ENCODE measurements around the gene KCNQ1OT1.

Gene KCNQ1OT1

DNA sequence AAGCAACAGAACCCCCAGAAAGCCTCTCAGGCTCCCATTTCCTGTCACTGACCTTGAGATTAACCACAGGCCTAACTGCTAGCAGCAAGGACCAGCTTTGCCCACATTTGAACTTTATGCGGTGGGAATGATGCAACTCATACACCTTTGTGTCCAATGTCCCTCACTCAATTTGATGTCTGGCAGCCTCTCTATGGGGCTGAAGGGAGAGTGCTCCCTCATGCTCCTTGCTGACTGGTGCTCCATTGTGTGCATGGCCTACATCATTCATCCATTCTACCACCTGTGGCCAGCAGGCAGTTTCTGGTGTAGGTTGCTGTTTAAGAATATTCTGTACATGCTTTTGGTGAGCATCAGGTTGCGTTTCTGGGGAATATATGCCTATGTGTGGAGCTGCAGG, 31.9 kb downstream of the KCNQ1OT1 start:
- no peak for DNase-seq (ENCODE audit: low read depth in 2 of 2)

DNA sequence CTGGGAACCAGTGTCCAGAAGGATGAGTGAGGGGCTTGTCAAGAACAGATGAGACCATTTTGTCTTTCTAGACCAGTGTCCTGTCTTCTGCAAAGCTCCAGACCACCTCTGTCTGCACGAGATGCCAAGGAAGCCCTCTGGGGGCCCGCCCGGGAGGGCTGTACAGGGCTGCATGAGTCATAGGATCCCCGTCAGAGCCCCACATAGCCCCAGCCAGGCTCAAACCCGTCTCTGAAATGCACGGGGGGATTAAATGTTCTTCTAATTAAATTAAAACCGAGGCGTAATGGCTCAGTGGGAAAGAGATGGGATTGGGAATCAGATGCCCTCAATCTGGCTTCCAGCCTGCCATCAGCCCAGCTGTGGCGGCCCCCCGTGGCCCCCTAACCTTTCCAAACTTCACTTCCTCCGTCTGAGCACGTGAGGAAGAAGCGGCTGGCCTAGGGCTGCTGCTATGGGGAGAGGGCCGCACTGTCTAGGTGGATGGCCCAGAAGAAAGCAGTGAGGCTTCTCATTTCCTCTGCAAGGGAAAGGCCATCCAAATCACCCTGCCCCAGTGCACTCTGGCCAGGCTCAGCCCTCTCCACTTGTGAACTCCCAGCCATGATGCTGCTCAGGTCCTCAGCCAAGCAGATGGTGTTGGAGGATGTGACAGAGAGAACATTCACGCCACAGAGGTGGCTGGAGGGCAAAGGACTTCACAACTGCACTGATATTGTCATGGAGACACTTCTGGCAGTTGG, 32.8 kb downstream of the KCNQ1OT1 start:
- DNase-seq (ENCODE audit: low read depth in 2 of 2): no peak

DNA sequence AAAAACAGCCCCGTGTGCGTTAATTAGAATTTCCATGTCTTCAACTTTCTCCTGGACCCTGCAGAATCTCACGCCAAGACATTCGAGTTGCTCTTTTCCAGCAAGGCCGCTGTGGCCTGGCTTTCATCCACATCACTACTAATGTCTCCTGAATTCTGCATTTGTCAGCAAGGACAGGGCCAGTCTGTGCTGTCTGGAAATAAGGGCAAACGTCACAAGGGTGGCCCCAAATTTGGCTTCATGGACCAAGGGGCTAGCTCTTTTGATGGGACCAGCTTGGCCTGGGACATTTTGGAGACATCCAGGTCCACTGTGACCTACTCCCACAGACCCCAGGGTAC, 33.4 kb downstream of the KCNQ1OT1 start:
- DNase-seq (ENCODE audit: low read depth in 2 of 2): no peak

DNA sequence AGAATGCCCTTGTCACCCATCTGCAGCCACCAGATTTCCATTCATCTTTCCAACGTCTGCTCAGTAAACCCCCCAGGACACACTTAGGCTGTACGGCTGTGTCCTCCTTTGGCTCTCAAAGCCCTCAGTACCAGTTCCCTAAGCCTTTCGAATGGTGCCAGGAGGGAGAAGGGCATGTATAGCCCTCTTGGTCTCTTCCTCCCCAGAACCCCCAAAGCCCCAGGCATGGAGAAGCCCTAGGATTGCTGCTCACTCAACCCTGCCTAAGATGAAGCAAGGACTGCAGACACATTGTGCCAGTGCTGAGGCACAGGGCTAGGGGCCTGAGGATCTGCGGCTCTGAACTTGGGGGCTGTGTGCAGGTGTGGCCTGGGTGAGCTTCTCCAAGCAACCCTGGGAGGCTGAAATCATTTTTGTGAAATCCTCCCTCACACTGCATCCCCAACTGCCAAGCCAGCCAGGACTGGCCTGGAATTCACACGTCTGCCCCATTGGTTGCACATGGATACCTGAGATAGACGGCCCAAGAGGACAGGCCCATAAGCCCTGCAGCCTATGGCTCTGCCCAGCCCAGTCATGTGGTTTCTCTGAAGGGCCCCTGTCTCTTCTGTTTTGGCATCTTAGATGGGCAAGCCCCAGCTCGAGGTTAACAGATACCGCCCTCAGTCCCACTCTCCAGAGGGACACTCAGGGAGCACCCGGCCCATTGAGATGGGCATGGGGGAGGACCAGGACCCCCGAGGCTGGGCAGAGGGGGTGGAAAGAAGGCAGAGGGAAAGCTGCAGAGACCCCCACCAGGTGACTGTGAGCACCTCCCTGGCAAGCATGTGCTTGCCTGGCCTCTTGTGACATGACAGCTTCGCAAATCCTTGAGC, 34.0 kb downstream of the KCNQ1OT1 start:
- DNase-seq (ENCODE audit: low read depth in 2 of 2): no peak

DNA sequence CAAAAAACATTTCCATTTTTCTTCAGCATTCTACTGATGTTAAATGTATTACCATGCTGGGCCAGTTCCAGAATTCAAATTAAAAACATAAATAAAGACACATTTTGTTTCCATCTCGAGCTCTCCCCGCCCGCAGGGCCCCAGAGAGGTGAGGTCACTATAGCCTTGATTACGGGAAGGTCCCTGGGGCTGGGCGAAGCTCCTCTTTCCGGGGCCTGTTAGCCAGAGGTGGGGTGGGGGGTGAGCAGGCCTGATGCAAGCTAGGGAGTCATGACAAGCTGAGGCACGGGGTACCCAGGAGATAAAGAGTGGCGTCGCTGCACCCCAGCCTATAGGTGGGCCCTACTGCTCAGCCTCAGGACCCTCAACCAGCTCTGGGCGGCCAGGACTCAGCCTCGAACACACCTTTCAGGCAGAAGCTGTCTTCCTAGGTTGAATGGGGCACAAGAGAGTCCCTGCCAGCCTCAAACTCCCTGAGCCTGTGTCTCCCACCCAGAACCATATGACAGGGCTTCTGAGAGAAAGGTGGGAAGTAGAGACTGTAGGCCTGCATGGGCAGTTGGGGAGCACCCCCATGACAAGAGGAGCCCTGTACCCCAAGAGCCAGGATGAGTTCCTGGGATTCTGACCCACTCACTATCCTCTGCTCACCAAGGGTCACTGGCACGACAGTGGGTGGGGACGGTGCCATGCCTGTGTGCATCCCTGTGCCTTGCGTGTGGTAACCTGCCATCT, 34.8 kb downstream of the KCNQ1OT1 start:
- no peak for DNase-seq (ENCODE audit: low read depth in 2 of 2)

DNA sequence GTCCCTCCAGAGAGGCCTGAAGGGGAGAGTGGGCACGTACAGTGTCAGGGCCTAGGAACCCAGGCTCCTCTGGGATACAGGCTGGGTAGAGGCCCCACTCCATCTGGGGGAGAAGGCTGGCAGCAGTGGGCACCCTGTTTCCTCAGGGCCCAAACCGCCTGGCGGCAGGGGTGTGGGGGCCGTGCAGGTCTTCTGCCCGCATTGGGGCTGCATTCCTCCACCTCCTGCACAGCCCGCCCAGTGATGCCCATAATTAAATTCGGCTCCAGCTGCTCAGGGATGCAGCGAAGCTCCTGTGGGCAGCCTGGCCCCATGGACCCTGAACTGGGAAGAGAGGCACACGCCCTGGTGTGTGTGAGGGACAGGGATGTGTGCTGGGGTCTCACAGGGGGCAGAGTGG, 35.4 kb downstream of the KCNQ1OT1 start:
- no peak for DNase-seq (ENCODE audit: low read depth in 2 of 2)

DNA sequence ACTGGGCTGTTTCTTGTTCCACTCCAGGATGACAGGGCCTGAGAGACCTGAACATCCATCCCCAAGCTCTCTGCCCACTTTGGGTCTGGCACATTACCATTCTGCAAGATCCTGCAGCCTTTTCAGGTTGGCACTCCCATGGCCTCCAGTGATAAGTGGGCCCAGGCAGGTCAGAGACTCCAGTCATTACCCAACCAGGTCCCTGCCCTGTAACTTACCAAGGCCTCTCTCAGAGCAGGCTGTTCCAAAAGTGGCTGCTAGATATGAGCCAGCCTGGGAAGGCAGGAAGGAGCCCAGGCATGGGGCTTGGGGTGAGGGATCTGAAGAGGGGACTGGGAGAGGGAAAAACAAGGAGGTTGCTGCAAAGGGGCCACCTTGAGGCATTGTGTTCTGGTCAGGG, 35.9 kb downstream of the KCNQ1OT1 start:
- DNase-seq (ENCODE audit: low read depth in 2 of 2): no peak

DNA sequence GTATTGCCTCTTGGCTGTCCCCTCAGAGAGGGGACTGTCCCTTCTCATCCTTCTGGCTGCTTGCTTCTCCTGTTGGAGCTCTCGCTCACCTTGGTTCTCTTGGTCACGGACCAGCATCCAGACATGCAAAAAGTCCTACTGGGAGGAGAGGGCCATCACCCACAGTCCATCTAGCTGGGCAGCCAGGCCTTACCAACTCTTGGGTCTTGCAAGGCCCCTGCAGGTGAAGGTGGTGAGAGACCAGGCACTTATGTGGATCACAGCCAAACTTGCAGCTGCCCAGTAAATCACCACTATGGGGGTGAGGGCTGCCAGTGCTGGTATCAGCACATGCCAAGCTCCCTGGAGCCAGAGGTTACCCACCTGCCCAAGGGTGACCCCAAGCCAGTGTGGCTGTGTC, 36.3 kb downstream of the KCNQ1OT1 start:
- no peak for DNase-seq (ENCODE audit: low read depth in 2 of 2)

DNA sequence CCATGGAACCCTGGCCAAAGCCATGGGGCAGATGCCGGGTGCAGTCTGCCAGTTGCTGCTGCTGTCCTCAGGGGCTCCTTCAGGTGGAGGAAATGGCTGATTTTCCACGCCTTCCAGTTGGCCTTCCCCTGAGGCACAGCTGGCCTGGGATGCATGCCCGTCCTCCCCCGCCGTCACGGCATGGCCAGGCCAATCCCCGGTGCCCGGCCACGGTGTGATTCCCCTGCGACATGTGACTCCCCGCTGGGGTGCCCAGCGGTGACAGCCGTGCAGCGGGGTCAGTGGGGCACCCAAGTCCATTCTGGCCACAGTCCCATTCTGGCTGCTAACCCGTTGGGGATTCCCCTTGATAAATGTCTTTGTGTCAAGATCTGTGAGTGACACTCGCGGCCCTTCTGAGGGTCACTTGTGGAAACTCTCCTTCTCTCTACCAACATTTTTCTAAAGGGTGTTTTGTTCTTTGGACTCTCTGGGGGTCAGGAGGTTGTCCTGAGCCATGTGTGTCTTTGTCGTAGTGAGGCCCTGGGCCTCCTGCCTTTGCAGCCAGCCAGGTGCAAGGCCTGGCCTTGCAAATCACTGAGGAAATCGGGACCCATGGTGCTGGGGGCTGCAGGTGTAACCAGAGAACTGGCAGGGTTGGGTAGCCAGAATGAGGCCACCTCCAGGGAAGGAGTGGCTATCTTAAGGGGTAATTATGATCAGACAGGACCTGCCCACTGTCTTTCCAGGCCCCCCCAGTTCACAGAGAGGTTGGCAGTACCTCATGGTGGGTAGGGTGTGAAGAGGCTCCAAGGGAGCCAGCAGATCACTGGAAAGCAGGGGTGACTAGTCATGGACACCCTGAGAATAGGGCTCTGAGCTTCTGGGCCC, 37.1 kb downstream of the KCNQ1OT1 start:
- no peak for DNase-seq (ENCODE audit: low read depth in 2 of 2)

DNA sequence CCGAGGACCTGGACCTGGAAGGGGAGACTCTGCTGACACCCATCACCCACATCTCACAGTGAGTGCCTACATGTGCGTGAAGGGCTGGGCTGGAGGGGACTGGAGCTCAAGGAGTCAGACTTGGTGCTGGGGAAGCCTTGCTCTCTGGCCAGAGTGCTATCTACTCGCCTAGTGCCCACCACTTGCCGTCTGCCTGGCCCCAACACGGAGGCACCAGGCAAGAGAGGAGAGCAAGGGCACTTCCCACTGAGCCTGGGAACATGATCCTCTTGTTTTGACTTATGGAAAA, 37.8 kb downstream of the KCNQ1OT1 start:
- DNase-seq (ENCODE audit: low read depth in 2 of 2): no peak

DNA sequence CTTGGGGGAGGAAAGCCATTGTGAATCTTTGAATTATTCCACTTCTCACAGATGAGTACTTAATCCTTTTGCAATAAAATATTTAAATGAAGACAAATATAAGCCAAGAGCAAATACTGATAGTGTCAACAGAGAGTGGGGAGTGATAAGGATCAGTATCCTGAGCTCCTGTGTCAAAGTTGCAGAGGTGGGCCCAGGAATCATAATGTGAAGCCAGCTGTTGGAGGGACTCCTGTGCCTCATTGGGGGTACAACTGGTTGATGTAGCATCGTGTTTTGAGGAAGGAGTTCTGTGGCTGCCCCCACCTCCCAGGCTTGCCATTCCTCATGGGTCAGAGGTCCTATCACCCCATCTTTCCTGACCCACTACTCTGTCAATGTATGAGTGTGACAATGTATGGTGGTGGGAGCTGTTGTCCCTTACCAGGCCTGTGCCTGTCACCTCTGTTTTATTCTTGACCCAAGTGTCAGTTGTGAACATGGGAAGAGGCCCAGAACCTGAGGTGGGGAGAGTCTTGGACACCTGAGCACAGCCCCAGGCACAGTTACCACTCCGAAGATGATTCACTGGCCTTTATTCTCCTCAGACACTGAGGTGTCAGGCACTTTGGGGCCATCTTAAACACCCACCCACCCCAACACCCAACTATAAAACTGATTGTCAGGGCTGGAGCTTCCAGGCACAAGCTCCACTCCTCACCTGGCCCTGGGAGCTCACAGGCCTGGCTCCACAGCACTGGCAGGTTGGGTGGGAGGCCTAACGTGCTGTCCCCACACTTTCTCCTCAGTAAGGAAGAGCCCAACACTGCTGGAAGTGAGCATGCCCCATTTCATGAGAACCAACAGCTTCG, 38.4 kb downstream of the KCNQ1OT1 start:
- DNase-seq (ENCODE audit: low read depth in 2 of 2): no peak

DNA sequence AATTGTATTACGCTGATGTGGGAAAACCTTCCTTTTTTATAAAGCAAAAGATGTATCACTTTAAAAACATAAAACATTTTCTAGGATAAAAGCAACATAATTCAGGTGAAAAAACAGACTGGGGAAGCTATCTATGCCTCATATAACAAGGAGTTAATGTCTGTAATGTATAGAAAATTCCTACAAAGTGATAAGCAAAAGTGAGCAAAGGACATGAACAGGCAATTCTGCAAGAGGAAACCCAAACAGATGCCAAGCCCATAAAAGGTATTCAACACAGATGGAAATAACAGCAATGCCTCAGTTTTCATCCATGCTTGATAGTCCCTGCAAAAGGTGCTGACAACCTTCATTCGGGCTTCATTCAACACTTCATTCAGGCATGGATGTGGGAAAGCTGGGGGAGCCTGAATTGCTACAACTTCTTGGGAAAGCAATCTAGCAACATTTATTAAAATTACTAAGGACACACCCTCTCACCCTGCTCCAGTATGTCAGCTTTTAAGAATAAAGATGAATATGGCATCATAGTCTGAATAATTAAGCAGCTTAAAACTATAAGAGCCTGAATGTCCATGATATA, 39.3 kb downstream of the KCNQ1OT1 start:
- no peak for DNase-seq (ENCODE audit: low read depth in 2 of 2)

DNA sequence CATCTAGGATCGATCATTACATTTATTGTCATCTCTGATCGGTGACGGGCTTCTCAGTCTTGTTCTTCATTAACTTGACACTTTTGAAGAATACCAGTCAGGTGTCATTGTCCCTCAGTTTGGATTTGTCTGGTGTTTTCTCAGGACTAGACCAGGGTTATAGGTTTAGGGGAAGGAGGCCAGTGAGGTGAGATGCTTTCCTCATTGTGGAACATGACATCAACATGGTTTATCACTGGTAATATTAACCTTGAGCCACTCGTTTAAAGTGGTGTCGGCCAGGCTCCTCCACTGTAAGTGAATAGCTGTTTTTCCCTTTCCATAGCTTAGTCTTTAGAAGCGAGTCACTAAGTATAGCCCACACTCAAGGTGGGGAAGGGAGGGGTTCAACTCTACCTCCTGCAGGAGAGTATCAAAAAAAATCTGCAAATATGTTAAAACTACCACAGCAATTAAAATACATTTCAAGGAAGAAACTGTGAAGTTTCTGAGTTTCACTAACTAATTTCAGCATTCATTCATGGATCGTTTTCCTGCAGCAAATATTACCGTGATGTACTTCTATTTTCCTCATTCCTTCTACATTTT, 42.0 kb downstream of the KCNQ1OT1 start:
- DNase-seq (ENCODE audit: low read depth in 2 of 2): no peak

DNA sequence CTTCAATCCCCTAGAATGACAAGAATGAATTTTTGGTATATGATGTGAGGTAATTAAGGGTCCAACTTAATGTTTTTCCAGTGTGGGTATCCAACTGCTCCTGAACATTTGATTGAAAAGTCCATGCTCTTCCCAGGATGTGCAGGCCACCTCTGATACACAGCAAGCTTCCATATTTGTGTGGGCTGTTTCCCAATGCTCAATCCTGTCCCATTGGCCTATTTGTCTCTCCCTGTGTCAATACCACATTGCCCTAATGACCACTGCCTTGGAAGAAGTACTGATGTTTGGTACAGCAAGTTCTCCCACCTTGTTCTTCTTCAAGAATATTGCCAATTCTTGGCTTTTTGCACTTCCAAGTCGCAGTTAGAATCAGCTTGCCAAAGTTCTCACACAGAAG, 42.9 kb downstream of the KCNQ1OT1 start:
- no peak for DNase-seq (ENCODE audit: low read depth in 2 of 2)

DNA sequence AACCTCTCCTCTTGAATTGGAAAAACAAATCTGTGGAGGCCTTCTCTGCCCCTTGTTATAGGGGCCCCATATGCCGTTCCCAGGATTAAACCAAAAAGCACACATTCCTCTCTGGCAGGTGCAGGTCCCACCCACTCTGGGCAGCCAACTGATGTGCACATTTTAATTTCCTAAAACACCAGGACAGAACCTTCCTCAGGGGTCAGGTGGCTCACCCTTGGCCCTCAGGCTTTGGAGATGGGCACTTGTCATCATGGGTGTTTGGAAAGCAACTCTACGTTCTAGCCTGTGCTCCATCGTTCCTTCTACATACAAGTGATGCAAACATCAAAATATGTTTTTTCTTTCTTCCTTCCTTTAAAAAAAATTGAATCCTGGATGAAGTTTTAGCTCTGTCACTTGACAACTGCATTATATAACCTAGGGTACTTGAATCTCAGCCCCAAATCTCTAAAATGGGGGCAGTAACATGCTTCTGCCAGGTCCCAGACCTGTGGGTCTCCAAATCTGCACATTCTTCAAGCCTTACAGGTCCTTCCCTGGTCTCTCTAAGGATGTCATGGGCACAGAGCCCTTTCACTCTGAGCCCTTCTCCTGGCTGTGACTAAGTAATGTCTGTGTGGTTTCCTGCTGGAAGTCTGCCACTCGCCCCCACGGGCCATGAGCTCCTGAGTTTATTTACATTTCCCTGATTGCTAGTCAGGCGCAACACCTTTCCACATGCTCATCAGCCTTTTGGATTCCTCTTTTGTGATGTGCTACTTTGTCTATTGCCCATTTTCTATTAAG, 43.8 kb downstream of the KCNQ1OT1 start:
- DNase-seq (ENCODE audit: low read depth in 2 of 2): no peak

DNA sequence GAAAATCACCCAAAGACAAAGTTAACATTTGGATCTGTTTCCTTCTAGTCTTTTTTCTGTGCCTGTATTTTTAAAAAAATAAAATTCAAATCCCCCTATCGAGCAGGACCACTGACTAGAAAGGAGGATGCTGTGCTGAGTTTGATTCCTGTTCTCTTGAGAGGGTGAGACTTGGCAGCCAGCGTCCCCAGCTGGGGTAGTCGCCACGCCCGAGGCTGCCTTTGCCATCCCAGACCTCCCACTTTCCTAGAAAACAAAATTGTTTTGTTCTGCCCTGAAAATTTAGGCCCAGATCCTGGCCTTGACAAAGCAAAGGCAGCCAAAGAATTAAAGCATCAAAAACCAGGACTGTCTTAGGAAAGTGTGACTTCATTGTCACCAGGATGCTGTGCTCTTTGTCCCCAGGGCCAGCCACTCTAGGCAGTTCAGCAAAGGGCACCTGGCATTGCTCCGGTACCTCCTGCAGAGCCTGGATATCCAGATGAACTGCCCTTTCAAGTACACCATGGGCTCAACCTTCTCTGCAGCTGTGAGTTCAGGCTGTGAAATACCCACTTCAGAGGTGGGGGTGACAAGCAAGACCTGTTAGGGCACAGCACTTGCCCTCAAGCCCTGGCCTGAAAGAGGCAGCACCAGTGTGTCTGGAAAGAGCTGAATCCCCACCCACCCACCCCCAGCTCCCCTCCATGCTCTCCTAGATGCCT, 44.6 kb downstream of the KCNQ1OT1 start:
- DNase-seq (ENCODE audit: low read depth in 2 of 2): no peak

DNA sequence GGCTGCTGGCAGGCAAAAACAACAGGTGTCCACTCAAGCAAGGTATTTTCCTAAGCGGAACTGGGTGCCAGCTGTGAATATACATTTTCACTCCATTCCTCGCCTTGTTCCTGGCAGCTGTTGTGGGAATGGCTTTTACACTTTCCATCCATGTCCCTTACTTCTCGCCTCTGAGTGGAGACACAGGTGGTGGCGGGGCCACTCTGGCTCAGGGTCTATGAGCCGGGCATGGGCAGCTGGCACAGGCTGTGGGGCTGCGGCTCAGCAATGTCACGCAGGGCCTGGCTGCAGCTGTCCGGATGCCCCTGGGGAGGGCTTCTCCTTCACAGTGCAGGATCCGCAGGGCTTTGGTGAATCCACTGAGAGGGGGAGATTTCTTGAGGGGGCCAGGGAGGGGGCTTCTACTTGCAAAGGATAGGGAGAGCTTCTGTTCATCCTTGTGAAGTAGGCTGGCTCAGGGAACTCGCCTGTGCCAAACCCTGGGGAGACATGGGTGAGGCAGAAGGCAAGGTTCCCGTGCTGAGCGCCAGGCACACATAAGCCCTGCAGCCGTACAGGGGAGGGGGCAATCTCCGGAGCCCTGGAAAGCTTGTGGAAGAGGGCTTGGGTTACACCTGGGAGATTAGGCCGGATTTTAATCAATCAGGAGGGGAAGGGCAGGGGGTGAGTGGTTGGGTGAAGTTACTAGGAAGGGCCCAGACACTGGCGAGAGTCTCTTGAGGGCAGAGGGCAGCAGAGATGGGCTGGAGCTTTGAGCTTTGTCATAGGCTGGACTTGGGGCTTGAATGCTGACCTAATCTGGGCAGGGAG, 45.7 kb downstream of the KCNQ1OT1 start:
- DNase-seq (ENCODE audit: low read depth in 2 of 2): no peak

DNA sequence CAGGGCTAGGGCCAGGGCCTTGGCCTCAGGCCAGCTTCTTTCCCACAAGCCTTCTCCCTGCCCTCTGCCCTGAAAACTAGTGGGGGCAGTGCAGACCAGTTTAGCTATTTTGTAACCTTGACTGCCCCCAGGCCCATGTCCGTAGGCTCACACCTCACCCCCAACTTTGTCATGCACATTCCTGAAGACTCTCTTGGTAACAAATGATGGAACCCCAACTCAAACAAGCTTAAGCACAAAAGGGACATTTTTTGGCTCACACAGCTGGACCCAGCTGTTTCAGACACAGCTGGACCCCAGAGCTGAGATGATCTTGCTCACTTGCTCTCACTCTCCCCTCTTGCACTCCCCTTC, 46.6 kb downstream of the KCNQ1OT1 start:
- DNase-seq (ENCODE audit: low read depth in 2 of 2): no peak
